H1 (cell line): ENCODE measurements around the gene SLC22A25. TPM values are rescaled to one million over a fixed set of nuclear protein-coding genes. Genes with fewer than 3 reads are reported as not detected.

ENCODE experiments used
- CTCF ChIA-PET: fragments of 300-600 bp; sonication (Branson Sonifier 250); formaldehyde crosslinking; loops from one replicate; lab custom pipeline; 2021; ENCODE audit not compliant: partially characterized antibody; lab: Charles Lee
- POLR2A ChIA-PET: fragments of 300-600 bp; sonication (Branson Sonifier 250); formaldehyde crosslinking; loops from one replicate; lab custom pipeline; 2021; ENCODE audit warnings: inconsistent platforms; ENCODE audit not compliant: partially characterized antibody; lab: Charles Lee
- DNase-seq, 2 experiments: peaks; one replicate each; pipeline versions ENCODE4 v3.0.0 to v3.0.0-alpha.2; 2010 to 2022; ENCODE audit warnings: low spot score in 2 of 2, low read depth in 1 of 2, mixed read lengths in 1 of 2
- FAIRE-seq: peaks from 2 replicates; lab custom pipeline; 2011; peaks lifted over from hg19 to GRCh38; lab: Jason Lieb, UNC
- H2AFZ ChIP-seq: 2 replicates; pipeline ENCODE4 v1.8.1; 2012; ENCODE audit warnings: low read length, inconsistent platforms
- H2AK5ac ChIP-seq: 2 replicates; pipeline ENCODE4 v1.6.1; 2013; ENCODE audit warnings: low read depth, low read length
- H2BK120ac ChIP-seq: replicated peaks from 2 replicates; pipeline ENCODE3; 2013; ENCODE audit warnings: low read depth, low read length, inconsistent platforms
- H2BK12ac ChIP-seq: 2 replicates; pipeline ENCODE4 v1.6.1; 2013; ENCODE audit warnings: low read depth, low read length
- H2BK15ac ChIP-seq: 2 replicates; pipeline ENCODE4 v1.6.1; 2013; ENCODE audit warnings: low read length
- H2BK20ac ChIP-seq: 2 replicates; pipeline ENCODE4 v1.6.1; 2013; ENCODE audit warnings: low read length
- H2BK5ac ChIP-seq: 2 replicates; pipeline ENCODE4 v1.6.1; 2013; ENCODE audit warnings: low read depth, low read length
- H3K14ac ChIP-seq: 2 replicates; pipeline ENCODE4 v1.6.1; 2013; ENCODE audit warnings: inconsistent platforms; ENCODE audit not compliant: insufficient read length
- H3K18ac ChIP-seq: 2 replicates; pipeline ENCODE4 v1.6.1; 2013; ENCODE audit warnings: low read length; ENCODE audit errors: extremely low read depth
- H3K23ac ChIP-seq: 2 replicates; pipeline ENCODE4 v1.6.1; 2013; ENCODE audit warnings: inconsistent platforms; ENCODE audit not compliant: insufficient read length
- H3K23me2 ChIP-seq: 2 replicates; pipeline ENCODE4 v1.6.1; 2013; ENCODE audit warnings: low read depth, low read length
- H3K27ac ChIP-seq: 2 replicates; pipeline ENCODE4 v1.6.1; 2011; ENCODE audit warnings: low read depth, low read length, inconsistent platforms
- H3K27me3 ChIP-seq, 4 experiments: replicated peaks in 1 of 4; 1 replicate in 1 of 4; 2 replicates in 3 of 4; pipeline versions ENCODE4 v1.6.1 to v1.8.1; 2011 to 2013; ENCODE audit warnings: low read length in 3 of 4, mild to moderate bottlenecking in 3 of 4, inconsistent platforms in 2 of 4, mixed read lengths in 2 of 4, moderate library complexity in 1 of 4; ENCODE audit not compliant: control insufficient read depth in 3 of 4, insufficient read depth in 3 of 4; ENCODE audit errors: extremely low read depth in 1 of 4
- H3K36me3 ChIP-seq, 4 experiments: 2 replicates each; pipeline versions ENCODE4 v1.6.1 to v1.8.1; 2011 to 2013; ENCODE audit warnings: mild to moderate bottlenecking in 4 of 4, low read length in 3 of 4, moderate library complexity in 2 of 4, control low read depth in 1 of 4, inconsistent platforms in 1 of 4; ENCODE audit not compliant: insufficient read depth in 4 of 4, control insufficient read depth in 2 of 4
- H3K4ac ChIP-seq: replicated peaks from 2 replicates; pipeline ENCODE3; 2013; ENCODE audit warnings: low read length, low read depth, mixed read lengths, inconsistent platforms; ENCODE audit not compliant: insufficient read length
- H3K4me1 ChIP-seq, 4 experiments: replicated peaks in 1 of 4; 1 replicate in 1 of 4; 2 replicates in 3 of 4; pipeline versions ENCODE4 v1.6.1 to v1.8.1; 2011 to 2013; ENCODE audit warnings: low read length in 3 of 4, inconsistent platforms in 2 of 4, mixed read lengths in 1 of 4; ENCODE audit not compliant: insufficient read depth in 4 of 4, control insufficient read depth in 3 of 4
- H3K4me2 ChIP-seq, 2 experiments: 2 replicates each; pipeline versions ENCODE4 v1.6.1 to v1.8.1; 2011 to 2013; ENCODE audit warnings: low read depth in 2 of 2, low read length in 2 of 2, control low read depth in 1 of 2, inconsistent platforms in 1 of 2, mild to moderate bottlenecking in 1 of 2; ENCODE audit not compliant: insufficient read depth in 1 of 2
- H3K4me3 ChIP-seq, 4 experiments: fragments of 200-600, 300-600 bp in 1 of 4; sonication (generic), shearing (Covaris generic), sonication (Bioruptor Twin) in 1 of 4; 2 replicates each; pipeline versions ENCODE4 v1.5.1 to v1.8.1; 2011 to 2016; ENCODE audit warnings: low read length in 4 of 4, low read depth in 3 of 4, control low read depth in 2 of 4, inconsistent platforms in 2 of 4, mild to moderate bottlenecking in 2 of 4, mixed read lengths in 1 of 4, moderate library complexity in 1 of 4; ENCODE audit not compliant: insufficient read depth in 2 of 4; ENCODE audit errors: extremely low read depth in 1 of 4
- H3K56ac ChIP-seq: replicated peaks from 2 replicates; pipeline ENCODE3; 2013; ENCODE audit warnings: low read depth, mild to moderate bottlenecking, mixed read lengths, low read length, inconsistent platforms; ENCODE audit not compliant: insufficient read length
- H3K79me1 ChIP-seq: 2 replicates; pipeline ENCODE4 v1.6.1; 2013; ENCODE audit warnings: low read depth, low read length, control low read depth
- H3K79me2 ChIP-seq, 2 experiments: 2 replicates each; pipeline versions ENCODE4 v1.6.1 to v1.8.1; 2012 to 2013; ENCODE audit warnings: low read length in 2 of 2, mild to moderate bottlenecking in 2 of 2, inconsistent platforms in 1 of 2; ENCODE audit not compliant: insufficient read depth in 2 of 2, control insufficient read depth in 1 of 2
- H3K9ac ChIP-seq, 4 experiments: replicated peaks in 1 of 4; 1 replicate in 1 of 4; 2 replicates in 3 of 4; pipeline versions ENCODE4 v1.6.1 to v1.8.1; 2011 to 2013; ENCODE audit warnings: low read depth in 3 of 4, low read length in 3 of 4, control low read depth in 2 of 4, mild to moderate bottlenecking in 2 of 4, moderate library complexity in 2 of 4, inconsistent platforms in 1 of 4; ENCODE audit errors: extremely low read depth in 1 of 4
- H3K9me3 ChIP-seq, 2 experiments: 2 replicates each; pipeline versions ENCODE4 v1.6.1 to v1.8.1; 2012 to 2013; ENCODE audit warnings: mild to moderate bottlenecking in 2 of 2, moderate library complexity in 2 of 2, control low read depth in 1 of 2, inconsistent platforms in 1 of 2, low read depth in 1 of 2, low read length in 1 of 2, mixed read lengths in 1 of 2; ENCODE audit not compliant: insufficient read depth in 2 of 2
- H4K20me1 ChIP-seq, 2 experiments: replicated peaks in 1 of 2; 2 replicates each; pipeline versions ENCODE3 to v1.8.1; 2011 to 2013; ENCODE audit warnings: inconsistent platforms in 2 of 2, low read length in 2 of 2, mild to moderate bottlenecking in 1 of 2; ENCODE audit not compliant: insufficient read depth in 2 of 2, control insufficient read depth in 1 of 2
- H4K5ac ChIP-seq: 2 replicates; pipeline ENCODE4 v1.6.1; 2013; ENCODE audit warnings: low read length, low read depth, mixed read lengths, inconsistent platforms; ENCODE audit not compliant: insufficient read length
- H4K8ac ChIP-seq: 2 replicates; pipeline ENCODE4 v1.8.0; 2013; ENCODE audit warnings: mild to moderate bottlenecking, moderate library complexity, low read length, inconsistent platforms; ENCODE audit not compliant: insufficient read depth; ENCODE audit errors: extremely low read depth
- H4K91ac ChIP-seq: replicated peaks from 2 replicates; pipeline ENCODE3; 2013; ENCODE audit warnings: low read length, mixed read lengths, inconsistent platforms; ENCODE audit not compliant: insufficient read length
- ATF2 ChIP-seq: IDR thresholded peaks from 2 replicates; pipeline ENCODE4 v1.6.1; 2012; ENCODE audit warnings: low read length, inconsistent platforms
- ATF3 ChIP-seq: IDR thresholded peaks from 2 replicates; pipeline ENCODE4 v1.6.1; 2011; ENCODE audit warnings: low read depth, mild to moderate bottlenecking, low read length; ENCODE audit not compliant: insufficient read depth
- CEBPB ChIP-seq: IDR thresholded peaks from 2 replicates; pipeline ENCODE4 v1.6.1; 2012; ENCODE audit warnings: low read depth, low read length
- CTBP2 ChIP-seq: IDR thresholded peaks from 2 replicates; pipeline ENCODE4 v1.7.0; 2011; ENCODE audit warnings: borderline replicate concordance, mild to moderate bottlenecking, moderate library complexity, mixed read lengths, low read length; ENCODE audit not compliant: insufficient read depth, insufficient read length
- EGR1 ChIP-seq: IDR thresholded peaks from 2 replicates; pipeline ENCODE4 v1.6.1; 2011; ENCODE audit warnings: low read depth, low read length, borderline replicate concordance
- GTF2F1 ChIP-seq: IDR thresholded peaks from 2 replicates; pipeline ENCODE4 v1.6.1; 2012; ENCODE audit warnings: low read depth, low read length, improper control_type of control experiment, borderline replicate concordance
- KDM1A ChIP-seq: fragments of 200-600, 300-600 bp; sonication (generic); IDR thresholded peaks from 2 replicates; pipeline ENCODE4 v1.7.1; 2016; ENCODE audit warnings: mild to moderate bottlenecking, low read length, borderline replicate concordance
- MAFK ChIP-seq: IDR thresholded peaks from 2 replicates; pipeline ENCODE4 v1.6.1; 2012; ENCODE audit warnings: low read depth, mild to moderate bottlenecking, improper control_type of control experiment, low read length
- PHF8 ChIP-seq: fragments of 200-600 bp; sonication (generic); conservative IDR thresholded peaks from 2 replicates; pipeline ENCODE4 v1.7.1; 2012; ENCODE audit warnings: low read depth, mild to moderate bottlenecking, inconsistent platforms, low read length, moderate library complexity
- SAP30 ChIP-seq: fragments of 300-600 bp; sonication (generic); IDR thresholded peaks from 2 replicates; pipeline ENCODE4 v1.7.1; 2012; ENCODE audit warnings: low read length, moderate library complexity, mild to moderate bottlenecking, inconsistent platforms; ENCODE audit not compliant: insufficient read depth, insufficient replicate concordance
- SIX5 ChIP-seq: IDR thresholded peaks from 2 replicates; pipeline ENCODE4 v1.6.1; 2011; ENCODE audit warnings: mild to moderate bottlenecking, low read depth, low read length
- SRF ChIP-seq: IDR thresholded peaks from 2 replicates; pipeline ENCODE4 v1.6.1; 2011; ENCODE audit warnings: mild to moderate bottlenecking, low read depth, low read length, moderate library complexity
- TCF12 ChIP-seq: IDR thresholded peaks from 2 replicates; pipeline ENCODE4 v1.6.1; 2011; ENCODE audit warnings: low read depth, mild to moderate bottlenecking, low read length
- WGBS, 2 experiments: shearing (Covaris generic) in 1 of 2; methylation state at CpG; one replicate each; pipeline versions ENCODE4 v1.1.6 to v1.1.7; 2013 to 2015; ENCODE audit warnings: low lambda C conversion rate in 2 of 2, mixed read lengths in 2 of 2, inconsistent platforms in 1 of 2, low coverage in 1 of 2, missing lambda C conversion rate in 1 of 2; ENCODE audit not compliant: insufficient replicate concordance in 2 of 2, insufficient coverage in 1 of 2, insufficient read length in 1 of 2; ENCODE audit errors: extremely low coverage in 1 of 2, missing lambda C conversion rate in 1 of 2; 5-methylcytosine and 5-hydroxymethylcytosine counted together
- polyA plus RNA-seq, 7 experiments: library from polyadenylated mRNA; depleted of rRNA in 3 of 7; stranded (reverse) in 5 of 7; unstranded in 2 of 7; fragments of >200 nt in 5 of 7; fragments of 200-250 nt in 2 of 7; gene quantifications; 1 replicate in 5 of 7; 2 replicates in 1 of 7; 4 replicates in 1 of 7; pipeline versions ENCODE4 v1.2.1 to v1.2.3, GENCODE V29; 2011 to 2013; ENCODE audit warnings: missing spikeins in 2 of 7, mixed read lengths in 2 of 7
- total RNA-seq: library from RNA; stranded (reverse); fragmentation: NEBNext Ultra II Directional; extraction: Animal tissue kit (Norgen Biotek cat#: 25700); gene quantifications from 2 replicates; pipeline ENCODE4 v1.2.1, GENCODE V29; 2021

SLC22A25 gene
- total and polyA plus RNA-seq, 2 of the 8 experiments (the other 6 are each of a cell fraction or from before 2014, with no cell fraction given), result not detected

GRCh38 chr11:63262547-63262946 lies 19.1 kb upstream of the SLC22A25 start:
- Histone ChIP-seq H3K27ac (no peak overlapping the region), H2BK20ac (no peak overlapping the region), H3K56ac (no peak overlapping the region), H2AK5ac (no peak overlapping the region), H3K9ac (no peak overlapping the region), H4K8ac (no peak overlapping the region), H2AFZ (no peak overlapping the region), H4K5ac (no peak overlapping the region), H3K4ac (no peak overlapping the region), H3K27me3 (no peaks in the 10 kb centered on the region), H3K14ac (no peak overlapping the region), H2BK12ac (no peak overlapping the region), H3K4me1 (no peaks in the 10 kb centered on the region), H2BK5ac (no peak overlapping the region), H3K36me3 (no peaks in the 10 kb centered on the region), H2BK120ac (no peak overlapping the region), H3K18ac (no peak overlapping the region), H3K4me2 (no peak overlapping the region), H2BK15ac (no peak overlapping the region), H3K79me1 (no peaks in the 10 kb centered on the region), H3K23ac (no peak overlapping the region), H3K9me3 (no peaks in the 10 kb centered on the region), H3K23me2 (no peaks in the 10 kb centered on the region), H4K20me1 (no peaks in the 10 kb centered on the region), H4K91ac (no peak overlapping the region), H3K4me3 (no peak overlapping the region), H3K79me2 (no peaks in the 10 kb centered on the region)
- POLR2A ChIA-PET, result no interaction called here
- FAIRE-seq (no peak), DNase-seq (no peak)
- 95% methylated on average over 3 of the region's 3 CpGs; no CpG with 5 or more reads in 1 of the 2 experiments for WGBS, 2 experiments
- CTCF ChIA-PET, result no interaction called here
- no peak for TF ChIP-seq EGR1
- TF ChIP-seq PHF8, result no peak
- no peak for TF ChIP-seq KDM1A
- TF ChIP-seq CEBPB, result no peak
- no peak for TF ChIP-seq ATF2
- TF ChIP-seq MAFK, result no peak
- no peak for TF ChIP-seq SIX5
- no peak for TF ChIP-seq SAP30
- TF ChIP-seq GTF2F1, result no peak
- TF ChIP-seq SRF, result no peak
- no peak for TF ChIP-seq CTBP2
- TF ChIP-seq ATF3, result no peak
- no peak for TF ChIP-seq TCF12
